HUES48 (cell line): ENCODE data around the gene CRB2.

ENCODE experiments used
- H3K27ac ChIP-seq: one replicate; pipeline ENCODE4 v1.7.0; 2013; ENCODE audit warnings: low read depth, low read length, inconsistent platforms
- H3K27me3 ChIP-seq: 2 replicates; pipeline ENCODE4 v1.6.1; 2013; ENCODE audit warnings: mild to moderate bottlenecking, low read length; ENCODE audit not compliant: control insufficient read depth, insufficient read depth
- H3K36me3 ChIP-seq: 2 replicates; pipeline ENCODE4 v1.6.1; 2013; ENCODE audit warnings: low read length; ENCODE audit not compliant: control insufficient read depth, insufficient read depth
- H3K4me1 ChIP-seq: 2 replicates; pipeline ENCODE4 v1.6.1; 2013; ENCODE audit warnings: mild to moderate bottlenecking, low read length; ENCODE audit not compliant: control insufficient read depth, insufficient read depth
- H3K4me3 ChIP-seq: 2 replicates; pipeline ENCODE4 v1.5.1; 2013; ENCODE audit warnings: mild to moderate bottlenecking, low read depth, low read length
- H3K9ac ChIP-seq: 2 replicates; pipeline ENCODE4 v1.6.1; 2013; ENCODE audit warnings: mild to moderate bottlenecking, low read depth, low read length, moderate library complexity
- H3K9me3 ChIP-seq: 2 replicates; pipeline ENCODE4 v1.6.1; 2013; ENCODE audit warnings: low read length; ENCODE audit not compliant: control insufficient read depth, insufficient read depth

CRB2 gene

DNA sequence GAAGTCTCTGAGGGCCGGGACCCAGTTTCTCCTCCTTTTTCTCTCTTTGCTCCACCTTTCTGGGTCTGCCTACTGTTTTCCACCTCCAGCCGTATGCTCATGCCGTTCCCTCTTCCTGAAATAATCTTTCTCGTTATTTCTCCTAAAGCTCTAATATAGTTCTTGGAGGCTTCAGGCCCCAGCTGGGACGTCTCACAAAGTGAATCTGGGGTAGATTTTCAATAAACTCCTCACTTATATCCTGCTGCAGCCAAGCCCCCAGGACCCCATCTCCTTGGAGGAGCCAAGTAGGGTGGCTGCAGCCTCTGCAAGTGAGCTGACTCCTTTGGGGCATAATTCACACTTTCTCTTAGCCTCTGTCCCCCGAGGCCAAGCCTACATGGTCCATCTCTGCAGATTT lies 14.2 kb upstream of the CRB2 start:
- Histone ChIP-seq H3K27ac (no peak overlapping the region), H3K36me3 (no peaks in the 10 kb centered on the region), H3K9me3 (no peaks in the 10 kb centered on the region), H3K9ac (no peak overlapping the region), H3K27me3 (no peaks in the 10 kb centered on the region), H3K4me3 (no peak overlapping the region), H3K4me1 (peaks cover 13% of the 10 kb centered on the region)

DNA sequence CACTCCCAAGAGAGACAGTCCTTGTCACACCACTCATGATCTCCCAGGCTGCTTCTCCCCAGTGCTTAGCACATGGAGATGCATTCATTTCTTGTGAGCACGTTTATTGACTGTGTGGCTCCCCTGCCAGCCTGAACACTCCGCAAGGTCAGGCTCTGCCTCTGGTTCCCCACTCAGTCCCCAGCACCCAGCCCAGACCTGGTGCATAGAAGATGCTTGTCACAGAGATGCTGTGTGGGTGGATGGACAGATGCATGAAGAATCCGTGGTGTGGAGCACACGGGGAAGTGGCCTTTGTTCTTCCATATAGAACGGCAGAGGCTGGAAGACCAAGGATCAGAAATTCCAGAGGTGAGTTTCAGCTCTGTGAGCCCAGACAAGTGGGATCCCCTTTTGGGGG lies 13.8 kb upstream of the CRB2 start:
- no peak overlapping the region for H3K9ac ChIP-seq

DNA sequence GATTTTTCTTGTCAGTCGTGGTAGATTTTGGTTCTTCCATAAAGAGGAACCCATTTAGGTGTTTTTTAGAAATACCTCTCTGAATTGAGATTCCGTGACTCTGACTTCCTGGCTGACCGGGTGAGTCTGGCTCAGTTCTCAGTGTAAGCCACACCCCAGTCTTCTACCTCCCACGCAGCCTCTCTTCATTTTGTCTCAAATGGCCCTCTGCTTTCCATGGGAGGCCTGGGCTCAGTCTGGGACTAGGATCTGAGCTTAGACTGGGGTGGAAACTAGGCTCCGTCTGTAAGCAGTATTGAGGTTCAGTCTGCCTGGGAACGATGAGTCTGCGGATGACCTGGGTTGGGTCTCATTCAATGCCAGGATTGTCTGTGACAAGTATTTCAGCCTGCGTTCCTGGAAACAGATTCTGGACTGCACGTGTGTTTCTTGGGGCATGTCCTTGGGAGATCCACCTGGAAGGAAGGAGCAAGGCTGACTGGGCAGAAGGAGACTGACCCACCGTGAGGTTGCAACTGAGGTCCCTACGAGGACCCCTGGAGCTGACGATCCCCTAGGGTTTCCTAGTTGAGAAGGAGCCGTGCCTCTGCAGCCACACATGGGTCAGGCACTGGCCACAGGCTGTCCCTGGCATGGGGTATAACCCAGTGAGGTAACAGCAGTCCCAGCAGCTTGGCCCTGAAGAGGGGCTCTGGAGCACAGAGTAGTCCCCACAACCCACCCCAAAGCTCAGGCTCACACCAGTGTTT lies 12.4 kb upstream of the CRB2 start:
- Histone ChIP-seq H3K27me3 (no peaks in the 10 kb centered on the region), H3K36me3 (no peaks in the 10 kb centered on the region), H3K9me3 (no peaks in the 10 kb centered on the region), H3K4me1 (peaks cover 13% of the 10 kb centered on the region), H3K9ac (no peak overlapping the region), H3K4me3 (no peak overlapping the region), H3K27ac (no peak overlapping the region)

More for the DNA sequence above, 13.8 kb upstream of the CRB2 start:
- no peak overlapping the region for H3K27ac ChIP-seq
- peaks cover 13% of the 10 kb centered on the region for H3K4me1 ChIP-seq
- no peaks in the 10 kb centered on the region for H3K9me3 ChIP-seq
- H3K27me3 ChIP-seq = no peaks in the 10 kb centered on the region
- no peak overlapping the region for H3K4me3 ChIP-seq
- H3K36me3 ChIP-seq = no peaks in the 10 kb centered on the region

- H3K27me3 ChIP-seq = no peaks in the 10 kb centered on the region
- no peak overlapping the region for H3K4me3 ChIP-seq
- no peaks in the 10 kb centered on the region for H3K36me3 ChIP-seq
- no peaks in the 10 kb centered on the region for H3K9me3 ChIP-seq
- no peak overlapping the region for H3K27ac ChIP-seq
- H3K4me1 ChIP-seq = peaks cover 11% of the 10 kb centered on the region
- H3K9ac ChIP-seq = no peak overlapping the region
Observed at GRCh38 chr9:123344192-123344949, 11.6 kb upstream of the CRB2 start.

DNA sequence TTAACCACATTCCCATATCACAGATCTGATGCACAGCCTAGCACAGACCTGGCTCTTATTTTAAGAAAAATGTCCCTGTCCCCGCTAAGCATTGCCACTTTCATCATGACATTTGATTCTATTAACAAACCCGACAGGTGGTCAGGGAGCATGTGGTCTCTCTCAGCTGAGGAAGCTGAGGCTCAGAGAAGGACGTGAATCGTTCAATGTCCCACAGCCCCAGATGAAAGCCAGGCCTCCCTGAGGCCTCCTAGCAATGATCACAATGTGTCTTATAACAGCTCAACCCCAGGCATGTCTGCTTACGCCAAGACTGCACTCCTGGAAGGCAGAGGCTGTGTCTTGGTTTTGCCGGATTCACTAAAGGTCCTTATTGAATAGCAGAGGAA lies 10.4 kb upstream of the CRB2 start:
- no peak overlapping the region for H3K27ac ChIP-seq
- 0 out of 2 replicates have a peak, but pooled peaks cover 4% of the 10 kb centered on the region for H3K4me1 ChIP-seq
- no peaks in the 10 kb centered on the region for H3K36me3 ChIP-seq
- no peaks in the 10 kb centered on the region for H3K9me3 ChIP-seq
- no peak overlapping the region for H3K4me3 ChIP-seq
- H3K27me3 ChIP-seq = no peaks in the 10 kb centered on the region
- H3K9ac ChIP-seq = no peak overlapping the region

GRCh38 chr9:123346026-123346425 lies 10.0 kb upstream of the CRB2 start:
- H3K9ac ChIP-seq = no peak overlapping the region
- no peaks in the 10 kb centered on the region for H3K27me3 ChIP-seq
- no peak overlapping the region for H3K27ac ChIP-seq
- no peaks in the 10 kb centered on the region for H3K9me3 ChIP-seq
- H3K4me3 ChIP-seq = no peak overlapping the region
- H3K36me3 ChIP-seq = no peaks in the 10 kb centered on the region
- 0 out of 2 replicates have a peak, but pooled peaks cover 4% of the 10 kb centered on the region for H3K4me1 ChIP-seq

- Histone ChIP-seq H3K4me1 (0 out of 2 replicates have a peak, but pooled peaks cover 4% of the 10 kb centered on the region), H3K27me3 (no peaks in the 10 kb centered on the region), H3K27ac (no peak overlapping the region), H3K9ac (no peak overlapping the region), H3K9me3 (no peaks in the 10 kb centered on the region), H3K4me3 (no peak overlapping the region), H3K36me3 (no peaks in the 10 kb centered on the region)
Observed at GRCh38 chr9:123346826-123347225, 9.2 kb upstream of the CRB2 start.

DNA sequence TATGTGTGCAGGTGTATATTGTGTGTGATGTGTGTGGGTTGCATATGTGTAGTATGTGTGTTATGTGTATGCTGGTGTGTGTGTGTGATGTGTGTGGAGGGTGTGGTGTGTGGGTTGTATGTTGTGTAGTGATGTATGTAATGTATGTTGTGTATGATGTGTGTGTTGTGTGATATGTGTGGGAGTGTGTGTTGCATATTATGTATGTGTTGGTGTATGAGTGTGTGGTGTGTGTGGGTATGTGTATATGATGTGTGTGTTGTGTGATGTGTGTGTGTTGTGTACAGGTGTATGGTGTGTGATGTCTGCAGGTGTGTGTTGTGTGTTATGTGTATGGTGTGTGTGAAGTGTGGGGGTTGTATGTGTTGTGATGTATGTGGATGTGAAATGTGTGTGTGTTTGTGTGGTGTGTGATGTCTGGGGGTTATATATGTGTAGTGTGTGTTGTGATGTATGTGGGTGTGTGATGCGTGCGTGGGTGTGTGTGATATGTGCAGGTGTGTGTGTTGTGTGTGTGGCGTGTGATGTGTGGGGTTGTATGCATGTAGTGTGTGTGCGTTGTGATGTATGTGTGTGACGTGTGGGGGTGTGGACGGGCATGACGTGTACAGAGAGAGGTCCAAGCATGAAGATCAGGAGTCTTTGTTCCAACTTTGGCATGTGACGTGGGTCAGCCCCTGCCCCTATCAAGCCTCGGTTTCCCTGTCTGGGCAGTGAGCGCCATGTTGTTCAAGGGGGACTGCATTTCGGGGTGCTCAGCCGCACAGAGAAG lies 8.5 kb upstream of the CRB2 start:
- Histone ChIP-seq H3K9ac (no peak overlapping the region), H3K4me1 (0 out of 2 replicates have a peak, but pooled peaks cover 4% of the 10 kb centered on the region)

DNA sequence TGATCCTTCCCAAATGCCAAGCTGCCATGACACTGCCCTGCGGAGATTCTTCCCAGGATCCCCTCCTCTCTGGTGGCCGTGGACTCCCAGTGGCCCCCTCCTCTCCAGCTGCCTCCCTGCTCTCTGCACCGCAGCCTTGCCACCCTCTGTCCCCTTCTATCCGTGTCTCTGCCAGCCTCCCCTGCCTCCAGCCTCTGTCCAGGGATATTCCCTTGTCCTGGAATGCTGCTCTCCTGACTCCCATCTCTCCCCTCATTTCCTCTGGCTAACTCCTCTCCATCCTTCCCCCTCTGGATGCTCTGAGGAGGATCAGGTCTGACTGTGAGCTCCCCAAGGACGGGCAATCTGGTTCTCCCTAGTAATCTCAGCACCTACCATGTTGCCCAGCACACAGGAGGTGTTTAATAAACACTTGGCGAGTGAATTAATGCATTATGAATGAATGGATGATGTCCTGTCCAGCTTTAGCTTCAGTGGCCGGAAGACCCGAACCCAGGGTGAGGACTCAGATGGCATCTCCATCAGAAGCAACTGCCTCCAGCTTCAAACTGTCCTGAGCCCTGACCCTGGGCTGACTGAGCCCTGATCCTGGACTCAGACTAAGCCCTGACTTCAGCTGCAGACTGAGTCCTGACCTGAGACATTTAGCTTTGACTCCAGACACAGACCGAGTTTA lies 7.5 kb upstream of the CRB2 start:
- no peaks in the 10 kb centered on the region for H3K36me3 ChIP-seq
- 0 out of 2 replicates have a peak, but pooled peaks cover 4% of the 10 kb centered on the region for H3K4me1 ChIP-seq
- H3K9me3 ChIP-seq = no peaks in the 10 kb centered on the region
- H3K27ac ChIP-seq = no peak overlapping the region
- no peaks in the 10 kb centered on the region for H3K27me3 ChIP-seq
- no peak overlapping the region for H3K4me3 ChIP-seq
- no peak overlapping the region for H3K9ac ChIP-seq

More for the DNA sequence above, 8.5 kb upstream of the CRB2 start:
- H3K27ac ChIP-seq = no peak overlapping the region
- H3K4me3 ChIP-seq = no peak overlapping the region
- no peaks in the 10 kb centered on the region for H3K27me3 ChIP-seq
- H3K36me3 ChIP-seq = no peaks in the 10 kb centered on the region
- no peaks in the 10 kb centered on the region for H3K9me3 ChIP-seq

DNA sequence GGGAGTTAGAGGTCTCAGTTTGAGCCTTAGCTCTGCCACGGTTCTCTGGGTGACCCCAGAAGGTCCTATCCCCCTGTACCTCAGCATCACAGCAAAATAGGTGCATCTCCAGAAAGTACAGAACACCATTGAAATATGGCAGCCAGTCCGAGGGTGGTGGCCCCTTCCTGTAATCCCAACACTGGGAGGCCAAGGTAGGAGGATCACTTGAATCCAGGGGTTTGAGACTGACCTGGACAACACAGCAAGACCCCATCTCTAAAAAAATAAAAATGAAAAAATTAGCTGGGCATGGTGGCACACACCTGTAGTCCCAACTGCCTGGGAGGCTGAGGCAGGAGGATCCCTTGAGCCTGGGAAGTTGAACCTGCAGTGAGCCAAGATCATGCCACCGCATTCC lies 7.0 kb upstream of the CRB2 start:
- H3K36me3 ChIP-seq = no peaks in the 10 kb centered on the region
- no peak overlapping the region for H3K27ac ChIP-seq

More for the DNA sequence above, 7.0 kb upstream of the CRB2 start:
- Histone ChIP-seq H3K4me3 (no peak overlapping the region), H3K27me3 (no peaks in the 10 kb centered on the region), H3K4me1 (0 out of 2 replicates have a peak, but pooled peaks cover 4% of the 10 kb centered on the region), H3K9ac (no peak overlapping the region), H3K9me3 (no peaks in the 10 kb centered on the region)
